ENCODE results near the gene HSPA9. TPM values are rescaled to one million over a fixed set of nuclear protein-coding genes. Genes with fewer than 3 reads are reported as not detected.

HSPA9 gene
- polyA plus RNA-seq, 2 of the 4 experiments (the other 2 are of a cell fraction): 417 to 615 TPM

DNA sequence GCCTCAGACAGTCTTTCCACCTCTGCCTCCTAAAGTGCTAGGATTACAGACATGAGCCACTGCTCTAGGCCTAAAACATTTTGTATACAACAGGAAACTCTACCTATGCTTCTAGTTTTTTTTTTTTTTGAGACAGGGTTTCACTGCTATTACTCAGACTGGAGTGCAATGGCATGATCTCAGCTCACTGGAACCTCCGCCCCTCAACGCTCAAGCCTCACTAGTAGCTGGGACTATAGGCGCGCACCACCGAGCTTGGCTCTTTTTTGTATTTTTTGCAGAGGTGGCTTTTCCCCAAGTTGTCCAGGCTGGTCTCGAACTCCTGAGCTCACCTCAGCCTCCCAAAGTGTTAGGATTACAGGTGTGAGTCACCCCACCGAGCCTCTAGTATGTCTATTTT, 5.4 kb downstream of the HSPA9 start:
- H3K4me1 ChIP-seq: peaks cover 56% of the 10 kb centered on the region
- H3K4me2 ChIP-seq: peak overlapping the region; percentile 19; the same call in 2 of the 3 replicates
- H3K9me3 ChIP-seq: no peaks in the 10 kb centered on the region
- H3K27ac ChIP-seq: no peak overlapping the region
- TF ChIP-seq JUN (IDR thresholded peaks at IDR 0.05): 0 out of 5 replicates have a peak, but pooled peaks of 1 of the 2 experiments have one; percentile 18
- TF ChIP-seq FOSL2 (IDR thresholded peaks at IDR 0.05): no peak
- TF ChIP-seq FOSL2 (CRISPR knock-in tag; IDR thresholded peaks at IDR 0.05): 0 out of 2 replicates have a peak, but pooled peaks have one; percentile 1
- TF ChIP-seq REST (IDR thresholded peaks at IDR 0.05): no peak
- CTCF ChIA-PET: no interaction called here
- ATAC-seq: no peak
- FAIRE-seq: no peak
- H3K4me3 ChIP-seq: no peak overlapping the region
- WGBS (ENCODE audit: missing lambda C conversion rate): 91% methylated on average over 7 of the region's 7 CpGs
- POLR2A ChIA-PET: interaction anchor here (1.1 to 2.1 kb wide), 2 partner anchors 9 to 17 kb away, joined by 3 to 6 read pairs; no protein-coding TSS in a partner anchor
- DNase-seq (ENCODE audit: low read depth in 1 of 2, low spot score in 1 of 2): no peak

DNA sequence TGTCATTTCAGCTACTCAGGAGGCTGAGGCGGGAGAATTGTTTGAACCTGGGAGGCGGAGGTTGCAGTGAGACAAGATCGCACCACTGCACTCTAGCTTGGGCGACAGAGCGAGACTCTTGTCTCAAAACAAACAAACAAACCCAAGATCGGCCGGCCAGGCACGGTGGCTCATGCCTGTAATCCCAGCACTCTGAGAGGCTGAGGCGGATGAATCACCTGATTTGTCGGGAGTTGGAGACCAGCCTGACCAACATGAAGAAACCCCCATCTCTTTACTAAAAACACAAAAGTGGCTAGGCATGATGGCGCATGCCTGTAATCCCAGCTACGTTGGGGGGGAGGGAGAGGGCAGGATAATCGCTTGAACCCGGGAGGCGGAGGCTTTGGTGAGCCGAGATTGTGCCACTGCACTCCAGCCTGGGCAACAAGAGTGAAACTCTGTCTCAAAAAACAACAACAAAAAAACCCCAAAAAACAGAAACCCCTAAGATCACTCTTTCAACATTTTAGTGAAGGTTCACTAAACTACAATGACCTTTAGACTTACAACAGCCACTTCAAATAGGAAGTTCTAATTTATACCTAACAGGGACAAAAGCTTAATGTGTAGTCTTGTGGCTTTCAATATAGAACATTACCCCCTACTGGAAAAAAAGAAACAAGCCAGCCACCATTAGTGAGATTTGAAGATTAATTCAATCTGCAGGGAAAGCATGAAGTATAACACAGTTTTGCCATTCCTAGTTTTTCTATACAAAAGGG, 7.0 kb downstream of the HSPA9 start:
- Histone ChIP-seq H3K27ac (no peak overlapping the region), H3K4me1 (peaks cover 59% of the 10 kb centered on the region), H3K4me3 (no peak overlapping the region), H3K4me2 (no peak overlapping the region), H3K9me3 (no peaks in the 10 kb centered on the region)
- TF ChIP-seq, protein P1, sequence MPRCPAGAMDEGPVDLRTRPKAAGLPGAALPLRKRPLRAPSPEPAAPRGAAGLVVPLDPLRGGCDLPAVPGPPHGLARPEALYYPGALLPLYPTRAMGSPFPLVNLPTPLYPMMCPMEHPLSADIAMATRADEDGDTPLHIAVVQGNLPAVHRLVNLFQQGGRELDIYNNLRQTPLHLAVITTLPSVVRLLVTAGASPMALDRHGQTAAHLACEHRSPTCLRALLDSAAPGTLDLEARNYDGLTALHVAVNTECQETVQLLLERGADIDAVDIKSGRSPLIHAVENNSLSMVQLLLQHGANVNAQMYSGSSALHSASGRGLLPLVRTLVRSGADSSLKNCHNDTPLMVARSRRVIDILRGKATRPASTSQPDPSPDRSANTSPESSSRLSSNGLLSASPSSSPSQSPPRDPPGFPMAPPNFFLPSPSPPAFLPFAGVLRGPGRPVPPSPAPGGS (IDR thresholded peaks at IDR 0.05): no peak
- TF ChIP-seq KDM1A (IDR thresholded peaks at IDR 0.05; ENCODE audit: low read depth) (no peak), FOSL2 (IDR thresholded peaks at IDR 0.05) (no peak), FOSL2 (CRISPR knock-in tag; IDR thresholded peaks at IDR 0.05) (no peak), HOXA7 (CRISPR knock-in tag; IDR thresholded peaks at IDR 0.05) (0 out of 2 replicates have a peak, but pooled peaks have one; percentile 23)
- ATAC-seq: peak in 1 of 2 experiments; percentile 51; a peak in 1 of 6 replicates
- ChIA-PET CTCF (interaction anchor here (0.6 to 0.8 kb wide), 2 partner anchors 13 to 140 kb away, joined by 3 read pairs; no protein-coding TSS in a partner anchor), POLR2A (interaction anchor here (0.5 to 2.1 kb wide), 5 partner anchors 7 to 630 kb away, joined by 3 to 6 read pairs (median 3); partner anchors contain the start of gene SIL1)
- DNase-seq (ENCODE audit: low read depth in 1 of 2, low spot score in 1 of 2): no peak
- no peak for FAIRE-seq
- 81% methylated on average over 16 of the region's 16 CpGs for WGBS (ENCODE audit: missing lambda C conversion rate)

GRCh38 chr5:138566792-138567191, 8.4 kb downstream of the HSPA9 start:
- no peak overlapping the region for H3K4me2 ChIP-seq
- no peak overlapping the region for H3K4me3 ChIP-seq
- TF ChIP-seq RFX5 (IDR thresholded peaks at IDR 0.05) (no peak), SMC3 (IDR thresholded peaks at IDR 0.05) (no peak)
- DNase-seq (ENCODE audit: low read depth in 1 of 2, low spot score in 1 of 2) (no peak), FAIRE-seq (no peak), ATAC-seq (no peak)
- peaks cover 44% of the 10 kb centered on the region; the same call in 2 of the 3 replicates for H3K4me1 ChIP-seq
- 79% methylated on average over 3 of the region's 3 CpGs for WGBS (ENCODE audit: missing lambda C conversion rate)
- no peaks in the 10 kb centered on the region for H3K9me3 ChIP-seq
- POLR2A ChIA-PET: interaction anchor here (1.5 to 1.9 kb wide), 4 partner anchors 9 to 23 kb away, joined by 4 to 13 read pairs (median 10); partner anchors contain the start of genes ETF1 and HSPA9
- CTCF ChIA-PET: interaction anchor here (1.6 to 1.8 kb wide), 2 partner anchors 13 to 14 kb away, joined by 6 to 7 read pairs; no protein-coding TSS in a partner anchor
- H3K27ac ChIP-seq: no peak overlapping the region

GRCh38 chr5:138565100-138565821, 9.9 kb downstream of the HSPA9 start:
- Histone ChIP-seq H3K27ac (no peak overlapping the region), H3K4me2 (no peak overlapping the region), H3K4me3 (no peak overlapping the region), H3K9me3 (no peaks in the 10 kb centered on the region), H3K4me1 (peaks cover 31% of the 10 kb centered on the region; the same call in 2 of the 3 replicates)
- ChIA-PET POLR2A (interaction anchor here (0.7 to 1.9 kb wide), 5 partner anchors 8 to 22 kb away, joined by 3 to 13 read pairs (median 8); partner anchors contain the start of genes ETF1 and HSPA9), CTCF (interaction anchor here (0.8 to 1.8 kb wide), 4 partner anchors 9 to 220 kb away, joined by 3 to 7 read pairs (median 4); no protein-coding TSS in a partner anchor)
- 90% methylated on average over 7 of the region's 7 CpGs for WGBS (ENCODE audit: missing lambda C conversion rate)
- DNase-seq (ENCODE audit: low read depth in 1 of 2, low spot score in 1 of 2): no peak
- ATAC-seq: no peak
- no peak for FAIRE-seq
- TF ChIP-seq ZNF302 (CRISPR knock-in tag; IDR thresholded peaks at IDR 0.05) (no peak), CEBPB (IDR thresholded peaks at IDR 0.05) (no peak), EHMT2 (IDR thresholded peaks at IDR 0.05; ENCODE audit: low read depth) (no peak), FOSL2 (IDR thresholded peaks at IDR 0.05) (no peak), FOSL2 (CRISPR knock-in tag; IDR thresholded peaks at IDR 0.05) (no peak), HOXA7 (CRISPR knock-in tag; IDR thresholded peaks at IDR 0.05) (no peak), ZSCAN20 (CRISPR knock-in tag; IDR thresholded peaks at IDR 0.05) (no peak), ZC3H11A (IDR thresholded peaks at IDR 0.05) (no peak), ZFP36 (IDR thresholded peaks at IDR 0.05; ENCODE audit: borderline replicate concordance, partially characterized antibody) (no peak), CHD4 (IDR thresholded peaks at IDR 0.05; ENCODE audit: borderline replicate concordance) (no peak), HDAC2 (IDR thresholded peaks at IDR 0.05) (no peak), NPAS2 (CRISPR knock-in tag; IDR thresholded peaks at IDR 0.05; ENCODE audit: borderline replicate concordance) (no peak), HOXB13 (CRISPR knock-in tag; IDR thresholded peaks at IDR 0.05; ENCODE audit: low read depth) (no peak), BHLHE40 (IDR thresholded peaks at IDR 0.05; ENCODE audit: low read depth, low read length) (no peak), CBX8 (IDR thresholded peaks at IDR 0.05) (no peak), E2F6 (IDR thresholded peaks at IDR 0.05; ENCODE audit: borderline replicate concordance, low read depth) (no peak)
